ENCODE measurements around the gene ROBO1. TPM values are rescaled to one million over a fixed set of nuclear protein-coding genes. Genes with fewer than 3 reads are reported as not detected.

The ROBO1 gene
- total RNA-seq, 1 donor from 2014 or later: 13.4 TPM

- Histone ChIP-seq H3K36me3 (no peaks in the 10 kb centered on the region), H3K4me1 (no peaks in the 10 kb centered on the region), H3K4me3 (no peak overlapping the region), H3K27ac (no peak overlapping the region), H3K9me3 (no peaks in the 10 kb centered on the region), H3K27me3 (no peaks in the 10 kb centered on the region)
- intact Hi-C loops (cut with DNase I): loop anchor here (10.0 kb wide), 1 partner anchor 704 kb away; no protein-coding TSS in a partner anchor
- no peak for TF ChIP-seq CTCF (IDR thresholded peaks at IDR 0.05)
- no peak for DNase-seq (ENCODE audit: low spot score in 2 of 2)
Observed at GRCh38 chr3:79368403-79368802, 399.4 kb downstream of the ROBO1 start.

- H3K9me3 ChIP-seq: no peaks in the 10 kb centered on the region
- no peak overlapping the region for H3K27ac ChIP-seq
- no peak for TF ChIP-seq CTCF (IDR thresholded peaks at IDR 0.05)
- H3K4me3 ChIP-seq: no peak overlapping the region
- H3K4me1 ChIP-seq: no peaks in the 10 kb centered on the region
- intact Hi-C loops (cut with DNase I): loop anchor here (10.0 kb wide), 1 partner anchor 703 kb away; no protein-coding TSS in a partner anchor
- DNase-seq (ENCODE audit: low spot score in 2 of 2): no peak
- H3K36me3 ChIP-seq: no peaks in the 10 kb centered on the region
- H3K27me3 ChIP-seq: no peaks in the 10 kb centered on the region
Observed at GRCh38 chr3:79367803-79368202, 400.0 kb downstream of the ROBO1 start.

GRCh38 chr3:79367066-79367465 is 400.7 kb downstream of the ROBO1 start:
- intact Hi-C loops (cut with DNase I): loop anchor here (10.0 kb wide), 1 partner anchor 702 kb away; no protein-coding TSS in a partner anchor
- Histone ChIP-seq H3K4me1 (no peaks in the 10 kb centered on the region), H3K36me3 (no peaks in the 10 kb centered on the region), H3K4me3 (no peak overlapping the region), H3K9me3 (no peaks in the 10 kb centered on the region), H3K27me3 (no peaks in the 10 kb centered on the region), H3K27ac (no peak overlapping the region)
- no peak for DNase-seq (ENCODE audit: low spot score in 2 of 2)
- no peak for TF ChIP-seq CTCF (IDR thresholded peaks at IDR 0.05)

GRCh38 chr3:79366414-79366813 is 401.4 kb downstream of the ROBO1 start:
- Histone ChIP-seq H3K9me3 (no peaks in the 10 kb centered on the region), H3K27ac (no peak overlapping the region), H3K4me3 (no peak overlapping the region), H3K36me3 (no peaks in the 10 kb centered on the region), H3K27me3 (no peaks in the 10 kb centered on the region), H3K4me1 (no peaks in the 10 kb centered on the region)
- intact Hi-C loops (cut with DNase I): loop anchor here (10.0 kb wide), 1 partner anchor 702 kb away; no protein-coding TSS in a partner anchor
- DNase-seq (ENCODE audit: low spot score in 2 of 2): no peak
- TF ChIP-seq CTCF (IDR thresholded peaks at IDR 0.05): no peak

- no peaks in the 10 kb centered on the region for H3K27me3 ChIP-seq
- intact Hi-C loops (cut with DNase I): loop anchor here (10.0 kb wide), 1 partner anchor 700 kb away; no protein-coding TSS in a partner anchor
- no peak overlapping the region for H3K4me3 ChIP-seq
- TF ChIP-seq CTCF (IDR thresholded peaks at IDR 0.05): no peak
- H3K9me3 ChIP-seq: no peaks in the 10 kb centered on the region
- H3K36me3 ChIP-seq: no peaks in the 10 kb centered on the region
- no peak overlapping the region for H3K27ac ChIP-seq
- no peaks in the 10 kb centered on the region for H3K4me1 ChIP-seq
- no peak for DNase-seq (ENCODE audit: low spot score in 2 of 2)
Observed at GRCh38 chr3:79364784-79365183, 403.0 kb downstream of the ROBO1 start.

Measured in ascending aorta (tissue), 2 donors.